DND-41 (cell line): Measurements from ENCODE around the gene ZNF750.

Source experiments
- ATAC-seq: fragments of 200-7000 bp; cut with Tn5 transposase; 3 replicates; pipeline ENCODE4 v1.9.1; 2021; ENCODE audit warnings: low read depth; ENCODE audit not compliant: insufficient read depth
- DNase-seq: peaks from one replicate; pipeline ENCODE4 v3.0.0-alpha.2; 2020
- H2AFZ ChIP-seq: 2 replicates; pipeline ENCODE4 v1.6.0; 2012; ENCODE audit warnings: low read depth, low read length
- H3K27ac ChIP-seq: 2 replicates; pipeline ENCODE4 v1.5.1; 2012; ENCODE audit warnings: low read length, inconsistent platforms
- H3K27me3 ChIP-seq: fragments of 200-600 bp; sonication (generic); 2 replicates; pipeline ENCODE4 v1.6.0; 2012; ENCODE audit warnings: low read length, mild to moderate bottlenecking, inconsistent platforms; ENCODE audit not compliant: insufficient read depth, poor library complexity
- H3K36me3 ChIP-seq: 2 replicates; pipeline ENCODE4 v1.5.1; 2012; ENCODE audit warnings: low read length, inconsistent platforms; ENCODE audit not compliant: insufficient read depth
- H3K4me1 ChIP-seq: 2 replicates; pipeline ENCODE4 v1.5.1; 2012; ENCODE audit warnings: mild to moderate bottlenecking, low read length; ENCODE audit not compliant: insufficient read depth
- H3K4me2 ChIP-seq: 2 replicates; pipeline ENCODE4 v1.6.0; 2012; ENCODE audit warnings: mild to moderate bottlenecking, moderate library complexity, low read length, inconsistent platforms; ENCODE audit not compliant: insufficient read depth
- H3K4me3 ChIP-seq, 2 experiments: fragments of 200-600 bp in 1 of 2; shearing (Covaris generic) in 1 of 2; 2 replicates each; pipeline ENCODE4 v1.5.1; 2012 to 2016; ENCODE audit warnings: inconsistent platforms in 2 of 2, low read length in 2 of 2, mild to moderate bottlenecking in 2 of 2, low read depth in 1 of 2, moderate library complexity in 1 of 2
- H3K79me2 ChIP-seq: 2 replicates; pipeline ENCODE4 v1.6.0; 2012; ENCODE audit warnings: low read length, inconsistent platforms; ENCODE audit not compliant: insufficient read depth
- H3K9ac ChIP-seq: 2 replicates; pipeline ENCODE4 v1.6.0; 2012; ENCODE audit warnings: low read depth, mild to moderate bottlenecking, inconsistent platforms, low read length, moderate library complexity
- H3K9me3 ChIP-seq: 2 replicates; pipeline ENCODE4 v1.5.1; 2012; ENCODE audit warnings: low read length, moderate library complexity, mild to moderate bottlenecking, inconsistent platforms; ENCODE audit not compliant: insufficient read depth, severe bottlenecking
- H4K20me1 ChIP-seq: 2 replicates; pipeline ENCODE4 v1.6.0; 2012; ENCODE audit warnings: low read length; ENCODE audit not compliant: insufficient read depth
- EZH2 ChIP-seq: IDR thresholded peaks from 3 replicates; pipeline ENCODE4 v1.6.1; 2012; ENCODE audit warnings: borderline replicate concordance, low read depth, mild to moderate bottlenecking, moderate library complexity, low read length, inconsistent platforms; ENCODE audit not compliant: severe bottlenecking
- TF ChIP-seq, protein P1 (sequence below): IDR thresholded peaks from 2 replicates; pipeline ENCODE4 v1.5.1; 2012; ENCODE audit warnings: borderline replicate concordance, low read length, moderate library complexity, mild to moderate bottlenecking; ENCODE audit not compliant: poor library complexity, severe bottlenecking; ENCODE audit errors: extremely low read depth

ZNF750 gene

DNA sequence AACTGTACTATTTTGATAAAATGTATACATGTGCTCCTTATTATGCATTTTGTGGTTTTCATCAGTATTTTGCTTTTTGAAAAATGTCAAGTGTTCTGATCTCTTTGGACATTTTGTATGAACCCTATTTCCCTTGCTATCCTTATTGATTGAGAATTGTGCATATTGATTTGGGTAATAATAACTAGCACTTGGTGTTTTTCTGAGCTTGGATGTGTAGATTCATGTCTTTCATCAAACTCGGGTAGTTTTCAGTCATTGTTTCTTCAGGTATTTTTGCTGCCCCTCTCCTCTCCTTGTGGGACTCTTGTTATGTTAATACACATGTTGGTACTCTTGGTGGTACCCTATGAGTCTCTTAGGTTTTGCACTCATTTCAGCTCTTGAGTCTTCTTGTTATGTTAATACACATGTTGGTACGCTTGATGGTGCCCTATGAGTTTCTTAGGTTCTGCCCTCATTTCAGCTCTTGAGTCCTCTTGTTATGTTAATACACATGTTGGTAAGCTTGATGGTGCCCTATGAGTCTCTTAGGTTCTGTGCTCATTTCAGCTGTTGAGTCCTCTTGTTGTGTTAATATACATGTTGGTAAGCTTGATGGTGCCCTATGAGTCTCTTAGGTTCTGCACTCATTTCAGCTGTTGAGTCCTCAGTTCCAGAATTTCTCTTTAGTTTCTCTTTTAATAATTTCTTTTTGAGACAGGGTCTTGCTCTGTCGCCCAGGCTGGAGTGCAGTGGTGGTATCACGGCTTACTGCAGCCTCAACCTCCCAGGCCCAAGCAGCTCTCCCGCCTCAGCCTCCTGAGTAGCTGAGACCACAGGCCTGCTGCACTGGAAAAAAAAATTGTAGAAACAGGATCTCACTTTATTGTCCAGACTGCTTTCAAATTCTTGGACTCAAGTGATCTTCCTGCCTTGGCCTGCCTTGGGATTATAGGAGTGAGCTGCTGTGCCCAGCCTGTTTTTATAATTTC, 19.3 kb downstream of the ZNF750 start:
- H3K9ac ChIP-seq = no peak overlapping the region
- no peak for ATAC-seq
- no peak overlapping the region for H3K27ac ChIP-seq
- H3K4me3 ChIP-seq = no peak overlapping the region
- no peaks in the 10 kb centered on the region for H4K20me1 ChIP-seq
- H2AFZ ChIP-seq = no peak overlapping the region
- H3K79me2 ChIP-seq = peaks cover 20% of the 10 kb centered on the region
- peaks cover 72% of the 10 kb centered on the region for H3K36me3 ChIP-seq
- no peak overlapping the region for H3K4me2 ChIP-seq
- DNase-seq = no peak
- TF ChIP-seq EZH2 = no peak
- TF ChIP-seq, protein P1, sequence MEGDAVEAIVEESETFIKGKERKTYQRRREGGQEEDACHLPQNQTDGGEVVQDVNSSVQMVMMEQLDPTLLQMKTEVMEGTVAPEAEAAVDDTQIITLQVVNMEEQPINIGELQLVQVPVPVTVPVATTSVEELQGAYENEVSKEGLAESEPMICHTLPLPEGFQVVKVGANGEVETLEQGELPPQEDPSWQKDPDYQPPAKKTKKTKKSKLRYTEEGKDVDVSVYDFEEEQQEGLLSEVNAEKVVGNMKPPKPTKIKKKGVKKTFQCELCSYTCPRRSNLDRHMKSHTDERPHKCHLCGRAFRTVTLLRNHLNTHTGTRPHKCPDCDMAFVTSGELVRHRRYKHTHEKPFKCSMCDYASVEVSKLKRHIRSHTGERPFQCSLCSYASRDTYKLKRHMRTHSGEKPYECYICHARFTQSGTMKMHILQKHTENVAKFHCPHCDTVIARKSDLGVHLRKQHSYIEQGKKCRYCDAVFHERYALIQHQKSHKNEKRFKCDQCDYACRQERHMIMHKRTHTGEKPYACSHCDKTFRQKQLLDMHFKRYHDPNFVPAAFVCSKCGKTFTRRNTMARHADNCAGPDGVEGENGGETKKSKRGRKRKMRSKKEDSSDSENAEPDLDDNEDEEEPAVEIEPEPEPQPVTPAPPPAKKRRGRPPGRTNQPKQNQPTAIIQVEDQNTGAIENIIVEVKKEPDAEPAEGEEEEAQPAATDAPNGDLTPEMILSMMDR = no peak
- H3K27me3 ChIP-seq = no peaks in the 10 kb centered on the region
- H3K4me1 ChIP-seq = no peaks in the 10 kb centered on the region
- H3K9me3 ChIP-seq = peaks cover 13% of the 10 kb centered on the region

DNA sequence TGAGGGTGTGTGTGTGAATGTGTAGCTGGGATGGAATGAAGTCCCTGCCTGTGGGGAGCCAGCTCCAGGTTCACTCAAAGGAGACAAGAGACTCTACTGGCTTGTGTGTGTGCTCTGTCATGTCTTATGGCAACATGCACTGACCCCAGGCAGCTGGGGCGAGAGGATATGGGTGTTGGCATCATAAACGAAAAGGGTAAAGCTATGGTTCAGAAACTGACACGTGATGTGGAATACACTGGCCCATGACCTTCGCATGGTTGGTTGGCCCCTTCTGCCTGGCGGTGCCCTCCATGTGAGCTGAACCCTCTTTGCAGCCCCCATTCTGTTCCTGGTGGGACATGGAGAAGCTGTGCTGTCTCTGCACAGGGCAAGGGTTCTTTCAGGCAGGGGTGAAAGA, 21.9 kb downstream of the ZNF750 start:
- H3K4me3 ChIP-seq = no peak overlapping the region
- H3K4me1 ChIP-seq = no peaks in the 10 kb centered on the region
- H2AFZ ChIP-seq = no peak overlapping the region
- no peak overlapping the region for H3K9ac ChIP-seq
- H3K4me2 ChIP-seq = no peak overlapping the region
- DNase-seq (no peak), ATAC-seq (no peak)
- no peaks in the 10 kb centered on the region for H3K27me3 ChIP-seq
- peaks cover 13% of the 10 kb centered on the region for H3K79me2 ChIP-seq
- peaks cover 13% of the 10 kb centered on the region for H3K9me3 ChIP-seq
- H3K36me3 ChIP-seq = peaks cover 82% of the 10 kb centered on the region
- TF ChIP-seq, protein P1 = no peak
- TF ChIP-seq EZH2 = no peak
- H4K20me1 ChIP-seq = 0 out of 2 replicates have a peak, but pooled peaks cover 4% of the 10 kb centered on the region
- H3K27ac ChIP-seq = no peak overlapping the region

DNA sequence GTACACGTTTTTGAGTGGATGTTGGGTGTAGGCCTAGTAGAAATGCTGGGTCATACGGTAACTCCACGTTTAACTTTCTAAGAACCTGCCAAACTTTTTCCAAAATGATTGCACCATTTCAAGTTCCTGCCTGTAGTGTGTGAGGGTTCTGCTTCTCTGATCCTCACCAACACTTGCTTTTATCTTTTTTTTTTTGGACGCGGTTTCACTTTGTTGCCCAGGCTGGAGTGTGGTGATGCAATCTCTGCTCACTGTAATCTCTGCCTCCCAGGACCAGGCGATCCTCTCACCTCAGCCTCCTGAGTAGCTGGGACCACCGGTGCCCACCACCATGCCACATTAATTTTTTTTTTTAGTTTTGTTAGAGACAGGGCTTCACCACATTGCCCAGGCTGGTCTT, 23.5 kb downstream of the ZNF750 start:
- Histone ChIP-seq H3K9me3 (peaks cover 13% of the 10 kb centered on the region), H4K20me1 (0 out of 2 replicates have a peak, but pooled peaks cover 4% of the 10 kb centered on the region), H3K27me3 (no peaks in the 10 kb centered on the region), H2AFZ (no peak overlapping the region), H3K4me2 (no peak overlapping the region), H3K4me3 (no peak overlapping the region), H3K27ac (no peak overlapping the region; the same call in 1 of the 2 replicates), H3K36me3 (peaks cover 82% of the 10 kb centered on the region), H3K79me2 (peaks cover 13% of the 10 kb centered on the region), H3K4me1 (no peaks in the 10 kb centered on the region), H3K9ac (no peak overlapping the region)
- peak; percentile 24 for DNase-seq
- ATAC-seq = 0 out of 3 replicates have a peak, but pooled peaks have one; percentile 42
- no peak for TF ChIP-seq EZH2
- TF ChIP-seq, protein P1 = no peak
